ENCODE data around the gene PLPP1.
A peak's percentile ranks its signal among the peaks of the same experiment; 100 is the strongest.

Gene PLPP1

GRCh38 chr5:55446640-55447351 is 88.0 kb downstream of the PLPP1 start:
- Histone ChIP-seq H3K9me3 (ENCODE audit: insufficient read depth, low read depth, low read length) (no peaks in the 10 kb centered on the region), H3K27ac (ENCODE audit: low read depth, low read length) (no peak overlapping the region), H3K9ac (ENCODE audit: low read depth, low read length) (no peak overlapping the region), H3K4me3 (ENCODE audit: low read length) (no peak overlapping the region), H3K4me1 (ENCODE audit: insufficient read depth, low read length) (peaks cover 7% of the 10 kb centered on the region; the same call in 1 of the 2 replicates), H3K36me3 (ENCODE audit: insufficient read depth, low read length) (peaks cover 3% of the 10 kb centered on the region; the same call in 1 of the 2 replicates), H3K27me3 (ENCODE audit: insufficient read depth, low read length) (no peaks in the 10 kb centered on the region)
- WGBS, result 80% methylated on average over 8 of the region's 8 CpGs

GRCh38 chr5:55445791-55446190 is 89.0 kb downstream of the PLPP1 start:
- 97% methylated on average over 3 of the region's 3 CpGs for WGBS
- Histone ChIP-seq H3K4me3 (ENCODE audit: low read length) (no peak overlapping the region), H3K27me3 (ENCODE audit: insufficient read depth, low read length) (no peaks in the 10 kb centered on the region), H3K27ac (ENCODE audit: low read depth, low read length) (no peak overlapping the region), H3K36me3 (ENCODE audit: insufficient read depth, low read length) (peaks cover 12% of the 10 kb centered on the region), H3K9me3 (ENCODE audit: insufficient read depth, low read depth, low read length) (no peaks in the 10 kb centered on the region), H3K4me1 (ENCODE audit: insufficient read depth, low read length) (peaks cover 17% of the 10 kb centered on the region), H3K9ac (ENCODE audit: low read depth, low read length) (no peak overlapping the region)

- 100% methylated on average over 1 of the region's 1 CpG for WGBS
- H3K4me3 ChIP-seq (ENCODE audit: low read length), result no peak overlapping the region
- H3K9ac ChIP-seq (ENCODE audit: low read depth, low read length), result no peak overlapping the region
- H3K9me3 ChIP-seq (ENCODE audit: insufficient read depth, low read depth, low read length), result no peaks in the 10 kb centered on the region
- H3K4me1 ChIP-seq (ENCODE audit: insufficient read depth, low read length), result peaks cover 47% of the 10 kb centered on the region
- no peak overlapping the region for H3K27ac ChIP-seq (ENCODE audit: low read depth, low read length)
- peaks cover 27% of the 10 kb centered on the region for H3K36me3 ChIP-seq (ENCODE audit: insufficient read depth, low read length)
- H3K27me3 ChIP-seq (ENCODE audit: insufficient read depth, low read length), result no peaks in the 10 kb centered on the region
These were observed 92.8 kb downstream of the PLPP1 start for GRCh38 chr5:55441954-55442353.

- Histone ChIP-seq H3K27me3 (ENCODE audit: insufficient read depth, low read length) (no peaks in the 10 kb centered on the region), H3K4me1 (ENCODE audit: insufficient read depth, low read length) (peaks cover 45% of the 10 kb centered on the region), H3K9ac (ENCODE audit: low read depth, low read length) (no peak overlapping the region), H3K9me3 (ENCODE audit: insufficient read depth, low read depth, low read length) (peaks cover 3% of the 10 kb centered on the region), H3K27ac (ENCODE audit: low read depth, low read length) (no peak overlapping the region; the same call in 1 of the 2 replicates), H3K4me3 (ENCODE audit: low read length) (no peak overlapping the region), H3K36me3 (ENCODE audit: insufficient read depth, low read length) (peaks cover 34% of the 10 kb centered on the region)
- WGBS, result 54% methylated on average over 3 of the region's 3 CpGs
These were observed 93.5 kb downstream of the PLPP1 start for GRCh38 chr5:55441107-55441771.

GRCh38 chr5:55440188-55440646 is 94.5 kb downstream of the PLPP1 start:
- WGBS, result 89% methylated on average over 6 of the region's 6 CpGs
- Histone ChIP-seq H3K27ac (ENCODE audit: low read depth, low read length) (no peak overlapping the region; the same call in 1 of the 2 replicates), H3K4me3 (ENCODE audit: low read length) (no peak overlapping the region)

GRCh38 chr5:55438998-55439397 is 95.8 kb downstream of the PLPP1 start:
- peaks cover 40% of the 10 kb centered on the region for H3K36me3 ChIP-seq (ENCODE audit: insufficient read depth, low read length)
- peaks cover 5% of the 10 kb centered on the region for H3K9me3 ChIP-seq (ENCODE audit: insufficient read depth, low read depth, low read length)
- H3K4me3 ChIP-seq (ENCODE audit: low read length), result no peak overlapping the region
- 90% methylated on average over 4 of the region's 4 CpGs for WGBS
- peak overlapping the region; percentile 35; the same call in 1 of the 2 replicates for H3K9ac ChIP-seq (ENCODE audit: low read depth, low read length)
- peaks cover 45% of the 10 kb centered on the region for H3K4me1 ChIP-seq (ENCODE audit: insufficient read depth, low read length)
- no peaks in the 10 kb centered on the region for H3K27me3 ChIP-seq (ENCODE audit: insufficient read depth, low read length)
- peak overlapping the region; percentile 88 for H3K27ac ChIP-seq (ENCODE audit: low read depth, low read length)

More at GRCh38 chr5:55440188-55440646, 94.5 kb downstream of the PLPP1 start:
- Histone ChIP-seq H3K9ac (ENCODE audit: low read depth, low read length) (no peak overlapping the region), H3K27me3 (ENCODE audit: insufficient read depth, low read length) (no peaks in the 10 kb centered on the region), H3K36me3 (ENCODE audit: insufficient read depth, low read length) (peaks cover 37% of the 10 kb centered on the region), H3K4me1 (ENCODE audit: insufficient read depth, low read length) (peaks cover 45% of the 10 kb centered on the region), H3K9me3 (ENCODE audit: insufficient read depth, low read depth, low read length) (peaks cover 5% of the 10 kb centered on the region)

- WGBS, result 97% methylated on average over 2 of the region's 2 CpGs
- no peak overlapping the region for H3K4me3 ChIP-seq (ENCODE audit: low read length)
- peaks cover 5% of the 10 kb centered on the region for H3K9me3 ChIP-seq (ENCODE audit: insufficient read depth, low read depth, low read length)
- H3K9ac ChIP-seq (ENCODE audit: low read depth, low read length), result peak overlapping the region; percentile 32; the same call in 1 of the 2 replicates
- H3K27ac ChIP-seq (ENCODE audit: low read depth, low read length), result peak overlapping the region; percentile 88
- H3K27me3 ChIP-seq (ENCODE audit: insufficient read depth, low read length), result no peaks in the 10 kb centered on the region
- peaks cover 45% of the 10 kb centered on the region for H3K36me3 ChIP-seq (ENCODE audit: insufficient read depth, low read length)
- peaks cover 45% of the 10 kb centered on the region for H3K4me1 ChIP-seq (ENCODE audit: insufficient read depth, low read length)
These were observed 96.9 kb downstream of the PLPP1 start for GRCh38 chr5:55437859-55438206.

GRCh38 chr5:55437452-55437851 is 97.3 kb downstream of the PLPP1 start:
- Histone ChIP-seq H3K27me3 (ENCODE audit: insufficient read depth, low read length) (no peaks in the 10 kb centered on the region), H3K9ac (ENCODE audit: low read depth, low read length) (no peak overlapping the region), H3K27ac (ENCODE audit: low read depth, low read length) (peak overlapping the region; percentile 88), H3K4me1 (ENCODE audit: insufficient read depth, low read length) (peaks cover 45% of the 10 kb centered on the region), H3K4me3 (ENCODE audit: low read length) (no peak overlapping the region), H3K36me3 (ENCODE audit: insufficient read depth, low read length) (peaks cover 49% of the 10 kb centered on the region), H3K9me3 (ENCODE audit: insufficient read depth, low read depth, low read length) (peaks cover 7% of the 10 kb centered on the region)
- 97% methylated on average over 1 of the region's 1 CpG for WGBS

GRCh38 chr5:55432549-55432948 is 102.2 kb downstream of the PLPP1 start:
- Histone ChIP-seq H3K9me3 (ENCODE audit: insufficient read depth, low read depth, low read length) (peaks cover 28% of the 10 kb centered on the region), H3K4me1 (ENCODE audit: insufficient read depth, low read length) (peaks cover 3% of the 10 kb centered on the region; the same call in 1 of the 2 replicates), H3K27ac (ENCODE audit: low read depth, low read length) (no peak overlapping the region), H3K4me3 (ENCODE audit: low read length) (no peak overlapping the region), H3K9ac (ENCODE audit: low read depth, low read length) (no peak overlapping the region), H3K27me3 (ENCODE audit: insufficient read depth, low read length) (no peaks in the 10 kb centered on the region), H3K36me3 (ENCODE audit: insufficient read depth, low read length) (peaks cover 75% of the 10 kb centered on the region)
- 98% methylated on average over 4 of the region's 4 CpGs for WGBS

- Histone ChIP-seq H3K36me3 (ENCODE audit: insufficient read depth, low read length) (peaks cover 86% of the 10 kb centered on the region), H3K9ac (ENCODE audit: low read depth, low read length) (no peak overlapping the region), H3K9me3 (ENCODE audit: insufficient read depth, low read depth, low read length) (peaks cover 23% of the 10 kb centered on the region), H3K4me1 (ENCODE audit: insufficient read depth, low read length) (no peaks in the 10 kb centered on the region), H3K27ac (ENCODE audit: low read depth, low read length) (no peak overlapping the region), H3K27me3 (ENCODE audit: insufficient read depth, low read length) (no peaks in the 10 kb centered on the region), H3K4me3 (ENCODE audit: low read length) (no peak overlapping the region)
- WGBS, result 97% methylated on average over 9 of the region's 9 CpGs
These were observed 105.0 kb downstream of the PLPP1 start for GRCh38 chr5:55429613-55430253.

- H3K27me3 ChIP-seq (ENCODE audit: insufficient read depth, low read length), result no peaks in the 10 kb centered on the region
- H3K4me1 ChIP-seq (ENCODE audit: insufficient read depth, low read length), result no peaks in the 10 kb centered on the region
- peaks cover 23% of the 10 kb centered on the region for H3K9me3 ChIP-seq (ENCODE audit: insufficient read depth, low read depth, low read length)
- no peak overlapping the region for H3K4me3 ChIP-seq (ENCODE audit: low read length)
- peaks cover 88% of the 10 kb centered on the region for H3K36me3 ChIP-seq (ENCODE audit: insufficient read depth, low read length)
- no peak overlapping the region for H3K9ac ChIP-seq (ENCODE audit: low read depth, low read length)
- WGBS, result 47% methylated on average over 2 of the region's 2 CpGs
- H3K27ac ChIP-seq (ENCODE audit: low read depth, low read length), result no peak overlapping the region
These were observed 105.5 kb downstream of the PLPP1 start for GRCh38 chr5:55429221-55429612.

Measured in HUES64 (cell line).